ENCODE data around the gene SIRPA. TPM values are rescaled to one million over a fixed set of nuclear protein-coding genes. Genes with fewer than 3 reads are reported as not detected.

The SIRPA gene
- total and polyA plus RNA-seq, 10 of the 15 experiments (the other 5 are each of a cell fraction or from before 2014, with no cell fraction given), result 1.7 to 13.2 (median 5.0) TPM

GRCh38 chr20:1979106-1979778, 84.0 kb downstream of the SIRPA start:
- no peak for ATAC-seq
- Histone ChIP-seq H4K20me1 (ENCODE audit: control insufficient read depth, insufficient read depth) (no peaks in the 10 kb centered on the region), H3K27me3 (replicated peaks in 1 of 2; ENCODE audit: control insufficient read depth in 2 of 2, insufficient read depth in 2 of 2, low read length in 1 of 2) (peaks cover 0 to 5% of the 10 kb centered on the region in 2 experiments; a peak in 3 of 4 replicates), H2AFZ (ENCODE audit: control insufficient read depth, low read depth, low read length) (no peak overlapping the region), H3K9ac (ENCODE audit: control insufficient read depth, insufficient read depth, low read length) (no peak overlapping the region), H3K9me3 (replicated peaks; ENCODE audit: control insufficient read depth, insufficient read depth, low read length) (no peaks in the 10 kb centered on the region), H3K4me1 (ENCODE audit: control insufficient read depth, insufficient read depth, low read length) (no peaks in the 10 kb centered on the region), H3K4me2 (ENCODE audit: control insufficient read depth, insufficient read depth) (no peak overlapping the region), H3K36me3 (ENCODE audit: control insufficient read depth in 2 of 2, insufficient read depth in 2 of 2, low read length in 1 of 2) (no peaks in the 10 kb centered on the region), H3K79me2 (ENCODE audit: control insufficient read depth, insufficient read depth, low read length) (no peaks in the 10 kb centered on the region), H3K4me3 (no peak overlapping the region), H3K27ac (ENCODE audit: control insufficient read depth, insufficient read depth) (no peak overlapping the region)
- DNase-seq (ENCODE audit: low read depth, low spot score), result no peak
- intact Hi-C loops (cut with micrococcal nuclease; ENCODE audit: unreplicated experiment), result no loop called here
- SMC1A ChIA-PET (ENCODE audit: uncharacterized antibody, unreplicated experiment), result no interaction called here
- no peak for FAIRE-seq
- RAD21 ChIA-PET (ENCODE audit: unreplicated experiment), result no interaction called here
- CTCF ChIA-PET, result no interaction called here
- 30% methylated on average over 3 of the region's 3 CpGs for WGBS (ENCODE audit: insufficient coverage, insufficient replicate concordance, low lambda C conversion rate, missing lambda C conversion rate)
- in situ Hi-C loops (cut with MboI), result no loop called here
- TF ChIP-seq ZNF24 (IDR thresholded peaks at IDR 0.05) (no peak), ZNF274 (IDR thresholded peaks at IDR 0.05; ENCODE audit: insufficient read depth, insufficient read length) (no peak), REST (IDR thresholded peaks at IDR 0.05; ENCODE audit: low read depth, low read length) (peak; percentile 67; the same call in 1 of the 2 replicates)
- POLR2A ChIA-PET, result no interaction called here
- no TSS peak for BruUV-seq (replicated peaks)

GRCh38 chr20:1982686-1983085, 87.5 kb downstream of the SIRPA start:
- no peaks in the 10 kb centered on the region for H3K79me2 ChIP-seq (ENCODE audit: control insufficient read depth, insufficient read depth, low read length)
- ChIA-PET POLR2A (no interaction called here), CTCF (no interaction called here), RAD21 (ENCODE audit: unreplicated experiment) (no interaction called here), SMC1A (ENCODE audit: uncharacterized antibody, unreplicated experiment) (no interaction called here)
- intact Hi-C loops (cut with micrococcal nuclease; ENCODE audit: unreplicated experiment), result no loop called here
- no peaks in the 10 kb centered on the region for H3K4me1 ChIP-seq (ENCODE audit: control insufficient read depth, insufficient read depth, low read length)
- H3K9ac ChIP-seq (ENCODE audit: control insufficient read depth, insufficient read depth, low read length), result no peak overlapping the region
- TF ChIP-seq POLR2AphosphoS5 (IDR thresholded peaks at IDR 0.05; ENCODE audit: low read length) (no peak), ATF7 (IDR thresholded peaks at IDR 0.05; ENCODE audit: low read depth) (no peak), BRCA1 (IDR thresholded peaks at IDR 0.05; ENCODE audit: low read depth, low read length) (no peak), ZNF24 (IDR thresholded peaks at IDR 0.05) (no peak), ZBTB33 (IDR thresholded peaks at IDR 0.05) (no peak), ZNF384 (IDR thresholded peaks at IDR 0.05; ENCODE audit: borderline replicate concordance, low read depth, low read length) (no peak), NRF1 (conservative IDR thresholded peaks at IDR 0.05; ENCODE audit: low read depth, low read length) (no peak), CREM (IDR thresholded peaks at IDR 0.05; ENCODE audit: low read depth) (no peak), SREBF2 (IDR thresholded peaks at IDR 0.05; ENCODE audit: low read length) (no peak)
- no peaks in the 10 kb centered on the region for H3K9me3 ChIP-seq (replicated peaks; ENCODE audit: control insufficient read depth, insufficient read depth, low read length)
- no peak overlapping the region for H3K4me2 ChIP-seq (ENCODE audit: control insufficient read depth, insufficient read depth)
- no peak overlapping the region for H3K27ac ChIP-seq (ENCODE audit: control insufficient read depth, insufficient read depth)
- FAIRE-seq (no peak), ATAC-seq (no peak), DNase-seq (ENCODE audit: low read depth, low spot score) (no peak)
- no peak overlapping the region for H3K4me3 ChIP-seq
- no peak overlapping the region for H2AFZ ChIP-seq (ENCODE audit: control insufficient read depth, low read depth, low read length)
- no peaks in the 10 kb centered on the region; the same call in 1 of the 2 replicates for H4K20me1 ChIP-seq (ENCODE audit: control insufficient read depth, insufficient read depth)
- in situ Hi-C loops (cut with MboI), result no loop called here
- H3K36me3 ChIP-seq (ENCODE audit: control insufficient read depth in 2 of 2, insufficient read depth in 2 of 2, low read length in 1 of 2), result no peaks in the 10 kb centered on the region
- 59% methylated on average over 5 of the region's 5 CpGs for WGBS (ENCODE audit: insufficient coverage, insufficient replicate concordance, low lambda C conversion rate, missing lambda C conversion rate)
- peaks cover 1 to 12% of the 10 kb centered on the region in 2 experiments; a peak in 3 of 4 replicates for H3K27me3 ChIP-seq (replicated peaks in 1 of 2; ENCODE audit: control insufficient read depth in 2 of 2, insufficient read depth in 2 of 2, low read length in 1 of 2)
- BruUV-seq (replicated peaks), result no TSS peak

All from GM12878 (cell line).